ENCODE results near the gene COQ5.

- TF ChIP-seq CTCF (IDR thresholded peaks at IDR 0.05) (no peak), EP300 (IDR thresholded peaks at IDR 0.05) (no peak), POLR2A (IDR thresholded peaks at IDR 0.05) (no peak)
These were observed 38.0 kb downstream of the COQ5 start for GRCh38 chr12:120490833-120491512.

Data from gastroesophageal sphincter (tissue), 3 donors.